SW 1271 (cell line): Measurements from ENCODE around the gene ZNF212.

Source experiments
- DNase-seq, 2 experiments: peaks; one replicate each; lab custom pipeline; 2025; lab: John Stamatoyannopoulos, UW

ZNF212 gene

GRCh38 chr7:149239345-149240143 is at the start of gene ZNF212:
TSS of gene ZNF212 (plus strand) at chr7:149239651. CDS start at chr7:149239779, 128 bp downstream.
- peak; percentile 75 to 85 for DNase-seq

DNA sequence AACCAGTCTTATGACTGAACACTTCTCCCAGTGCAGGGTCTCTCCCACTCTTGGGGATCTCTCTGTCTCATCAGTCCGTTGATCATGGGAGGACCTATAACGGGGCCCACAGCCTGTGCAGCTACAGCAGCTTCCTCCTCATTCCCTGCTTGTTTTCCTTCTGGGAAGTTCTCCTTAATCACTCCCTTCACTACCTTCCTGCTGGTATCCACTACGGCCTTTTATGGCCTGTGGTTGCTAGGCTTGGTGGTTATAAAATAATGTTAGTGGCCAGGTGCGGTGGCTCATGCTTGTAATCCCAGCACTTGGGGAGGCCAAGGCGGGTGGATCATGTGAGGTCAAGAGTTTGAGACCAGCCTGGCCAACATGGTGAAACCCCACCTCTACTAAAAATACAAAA is 47.6 kb upstream of the ZNF212 start:
- no peak for DNase-seq

DNA sequence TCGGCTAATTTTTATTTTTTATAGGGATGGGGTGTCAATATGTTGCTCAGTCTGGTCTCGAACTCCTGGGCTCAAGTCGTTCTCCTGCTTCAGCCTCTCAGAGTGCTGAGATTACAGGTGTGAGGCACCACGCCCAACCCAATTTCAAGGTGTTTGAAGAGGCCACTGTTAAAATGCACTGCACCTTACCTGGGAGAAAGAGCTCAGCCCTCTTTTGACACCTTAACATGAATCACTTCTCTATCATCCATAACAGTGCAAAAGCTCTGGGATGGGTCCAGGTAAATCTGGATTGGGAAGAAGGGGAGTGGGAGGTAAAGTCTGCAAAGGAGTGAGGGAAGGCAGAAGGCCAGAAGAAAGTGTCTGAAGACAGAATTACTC is 44.7 kb upstream of the ZNF212 start:
- DNase-seq, result no peak

DNA sequence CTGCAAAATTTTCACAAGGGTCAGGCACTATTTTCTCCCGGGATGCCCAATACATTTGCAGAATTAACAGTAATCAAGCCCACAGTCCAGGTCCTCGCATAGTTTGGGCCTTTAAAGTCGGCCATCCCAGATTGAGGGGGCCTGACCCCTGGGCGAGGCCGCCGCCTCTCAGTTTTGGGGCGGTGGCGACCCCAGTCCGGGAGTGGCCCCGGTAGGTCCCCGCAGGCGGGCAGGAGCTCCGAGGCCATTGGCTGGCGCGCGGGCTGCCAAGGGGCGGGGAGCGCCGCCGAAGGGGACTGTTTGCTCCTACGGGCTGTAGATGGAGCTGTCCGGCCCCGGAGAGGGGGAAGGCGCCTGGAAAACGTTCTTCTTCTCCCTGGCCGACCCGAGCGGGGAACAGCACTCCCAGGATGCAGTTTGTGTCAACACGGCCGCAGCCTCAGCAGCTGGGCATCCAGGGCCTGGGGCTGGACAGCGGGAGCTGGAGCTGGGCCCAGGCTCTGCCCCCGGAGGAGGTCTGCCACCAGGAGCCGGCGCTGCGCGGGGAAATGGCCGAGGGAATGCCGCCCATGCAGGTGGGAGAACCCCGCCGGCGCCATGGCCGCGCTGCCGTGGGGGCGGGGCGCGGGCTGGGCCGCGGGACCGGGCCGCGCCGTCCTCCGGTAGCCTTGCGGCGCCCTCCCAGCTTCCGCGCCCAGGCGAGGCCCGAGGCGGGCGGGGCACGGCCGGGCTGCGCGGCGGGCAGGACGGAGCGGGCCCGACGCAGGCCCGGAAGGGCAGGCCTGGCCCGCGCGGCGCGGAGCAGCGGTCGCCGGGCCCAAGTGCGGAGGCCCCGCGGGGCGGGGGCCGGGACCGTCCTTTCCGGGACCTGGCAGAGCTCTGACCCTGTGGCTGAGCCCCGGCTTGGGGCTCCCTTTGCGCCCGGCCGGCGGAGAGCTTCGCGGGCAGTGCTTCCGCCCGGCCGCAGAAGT is 44.0 kb upstream of the ZNF212 start, which contains the start of gene ZNF282:
Gene ZNF282, plus strand, starts transcription at position 367 of the 971 bp plus-strand sequence. Its CDS starts 44 bp downstream, at position 411.
- DNase-seq, result peak; percentile 57 to 88

DNA sequence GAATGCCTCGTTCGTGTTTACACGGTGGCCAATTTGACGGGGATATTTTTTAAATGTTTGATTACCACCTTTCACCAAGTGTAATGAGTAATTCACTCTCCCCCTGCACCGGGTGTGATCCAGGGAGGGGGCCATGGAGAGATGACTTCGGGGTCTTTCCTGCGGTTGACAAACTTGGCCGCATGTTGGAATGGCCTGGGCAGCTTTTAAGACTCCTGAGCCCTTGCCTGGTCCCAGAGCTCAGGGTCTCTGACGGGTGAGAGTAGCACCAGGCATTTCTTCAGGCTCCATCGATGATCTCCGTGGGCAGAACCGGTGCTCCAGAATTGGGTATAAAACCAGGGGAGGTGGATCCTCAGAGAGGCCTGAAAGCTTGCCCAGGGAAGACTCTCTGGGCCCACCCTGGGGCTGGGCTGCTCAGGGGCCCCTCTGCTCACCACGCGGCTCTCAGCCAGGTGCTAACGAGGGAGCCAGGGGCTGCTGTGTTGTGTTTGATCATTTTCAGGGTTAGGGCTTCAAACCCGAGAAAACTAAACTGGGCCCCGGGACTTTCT is 43.2 kb upstream of the ZNF212 start:
- DNase-seq, result no peak

DNA sequence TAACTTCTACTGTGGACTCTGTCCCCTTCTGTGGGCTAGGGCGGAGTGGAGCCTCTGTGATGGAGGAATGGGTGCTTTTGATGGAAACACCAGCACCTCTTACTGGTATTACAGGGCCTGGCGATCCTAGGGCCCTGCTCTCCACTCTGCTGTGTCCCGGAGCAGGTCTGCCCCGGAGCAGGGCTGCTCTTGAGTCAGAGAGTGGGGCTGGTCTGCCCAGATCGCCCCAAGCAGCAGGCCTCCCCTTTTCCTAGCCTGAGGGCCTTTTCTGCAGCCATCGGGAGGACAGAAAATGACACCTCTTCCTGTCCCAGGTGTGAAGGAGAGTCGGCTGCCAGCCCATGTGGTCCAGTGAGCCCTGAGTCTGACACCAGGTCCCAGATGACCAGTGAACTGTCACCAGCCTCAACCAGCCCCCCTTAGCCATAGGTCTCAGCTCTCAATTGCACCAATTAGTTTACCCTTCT is 42.7 kb upstream of the ZNF212 start:
- DNase-seq, result peak in 1 of 2 experiments; percentile 21

- DNase-seq, result no peak
Measured at GRCh38 chr7:149197675-149198074, 41.8 kb upstream of the ZNF212 start.

GRCh38 chr7:149198161-149198816 is 41.2 kb upstream of the ZNF212 start:
- no peak for DNase-seq

GRCh38 chr7:149199234-149199995 is 40.0 kb upstream of the ZNF212 start:
- DNase-seq, result no peak

DNA sequence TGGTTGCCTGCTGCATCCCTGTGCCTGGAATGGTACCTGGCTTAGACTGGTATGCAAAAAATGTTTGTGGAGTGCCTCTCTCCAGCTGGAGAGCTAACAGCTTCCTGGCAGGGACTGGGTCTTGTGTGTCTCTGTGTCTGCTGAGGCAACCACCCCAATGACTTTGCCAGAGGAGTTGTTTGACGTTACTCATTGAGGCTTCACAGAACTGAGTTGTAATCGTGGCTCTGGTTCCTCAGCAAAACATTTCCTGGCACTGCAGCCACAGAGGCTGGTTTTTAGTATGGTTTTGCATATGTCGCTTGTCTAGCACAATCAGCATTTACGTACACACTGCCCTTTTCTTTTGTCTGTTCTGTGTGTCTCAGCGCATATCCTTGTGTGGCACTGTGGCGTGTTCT is 36.6 kb upstream of the ZNF212 start:
- DNase-seq, result no peak

DNA sequence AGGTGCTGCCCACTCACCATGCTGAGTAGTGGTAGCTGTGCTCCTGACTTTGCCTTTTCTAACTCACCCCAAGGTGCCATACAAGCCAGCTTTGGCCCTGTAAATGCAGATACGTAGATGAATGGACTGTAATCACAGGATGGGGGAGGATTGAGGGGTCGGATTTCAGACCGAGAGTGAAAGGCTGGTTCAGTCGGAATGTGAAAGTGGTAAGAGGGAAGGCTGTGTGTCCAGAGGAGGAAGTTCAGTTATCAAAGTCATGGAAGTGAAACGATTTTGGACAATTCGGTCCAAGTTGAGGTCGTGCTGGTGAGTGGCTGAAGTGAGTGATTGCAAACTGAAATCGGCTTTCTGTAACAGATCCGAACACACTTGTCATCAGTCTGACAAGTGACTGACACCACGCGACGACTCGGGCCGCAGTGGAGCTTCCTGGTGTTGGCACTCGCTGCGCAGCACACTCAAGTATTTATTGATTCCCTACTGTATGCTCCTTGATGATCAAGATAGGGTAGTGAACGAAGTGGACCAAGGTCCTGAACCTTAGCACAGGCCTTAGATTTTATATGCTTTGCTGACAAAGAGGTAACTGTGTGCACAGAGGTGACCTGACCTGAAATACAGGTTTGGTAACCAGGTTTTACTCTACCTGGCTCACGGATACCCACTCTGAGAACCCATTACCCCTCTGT is 33.6 kb upstream of the ZNF212 start:
- DNase-seq, result no peak

GRCh38 chr7:149207324-149208035 is 32.0 kb upstream of the ZNF212 start:
- no peak for DNase-seq

GRCh38 chr7:149209518-149210269 is 29.8 kb upstream of the ZNF212 start:
- DNase-seq, result peak; percentile 15 to 39

- no peak for DNase-seq
Measured at GRCh38 chr7:149210551-149210950, 28.9 kb upstream of the ZNF212 start.

- no peak for DNase-seq
Measured at GRCh38 chr7:149214020-149214720, 25.3 kb upstream of the ZNF212 start.

- DNase-seq, result no peak
Measured at GRCh38 chr7:149216402-149216801, 23.0 kb upstream of the ZNF212 start.

DNA sequence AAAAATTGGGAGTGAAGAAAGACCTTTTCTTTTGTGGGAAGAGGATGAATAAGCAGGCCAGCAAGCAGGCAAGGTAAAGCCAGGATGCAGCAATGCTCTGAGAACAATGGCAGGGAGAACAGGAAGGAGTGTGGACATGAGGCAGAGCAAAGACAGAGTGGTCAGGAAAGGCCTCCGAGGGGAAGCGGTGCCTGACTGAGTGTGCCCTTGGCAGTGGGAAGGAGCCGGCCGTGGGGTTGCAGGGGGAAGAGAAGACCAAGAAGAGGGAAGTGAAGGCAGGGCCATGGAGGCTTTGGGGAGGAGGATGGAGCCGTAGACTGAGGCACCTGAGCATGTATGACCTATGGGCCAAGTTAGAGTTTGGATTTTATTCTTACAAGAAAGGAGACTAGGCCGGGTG is 21.9 kb upstream of the ZNF212 start:
- DNase-seq, result no peak
